GM12864 (cell line): ENCODE data around the gene UBE2J2.

ENCODE experiments used
- DNase-seq: peaks from one replicate; pipeline ENCODE4 v3.0.0-alpha.2; 2011; ENCODE audit warnings: low read depth
- H3K4me3 ChIP-seq: 2 replicates; pipeline ENCODE4 v1.5.1; 2011; ENCODE audit warnings: mild to moderate bottlenecking, low read depth, low read length, control low read depth
- CTCF ChIP-seq: IDR thresholded peaks from 2 replicates; pipeline ENCODE4 v1.5.1; 2011; ENCODE audit warnings: low read depth, mild to moderate bottlenecking, moderate library complexity, low read length, control low read depth, inconsistent platforms; ENCODE audit errors: missing control alignments

The UBE2J2 gene

DNA sequence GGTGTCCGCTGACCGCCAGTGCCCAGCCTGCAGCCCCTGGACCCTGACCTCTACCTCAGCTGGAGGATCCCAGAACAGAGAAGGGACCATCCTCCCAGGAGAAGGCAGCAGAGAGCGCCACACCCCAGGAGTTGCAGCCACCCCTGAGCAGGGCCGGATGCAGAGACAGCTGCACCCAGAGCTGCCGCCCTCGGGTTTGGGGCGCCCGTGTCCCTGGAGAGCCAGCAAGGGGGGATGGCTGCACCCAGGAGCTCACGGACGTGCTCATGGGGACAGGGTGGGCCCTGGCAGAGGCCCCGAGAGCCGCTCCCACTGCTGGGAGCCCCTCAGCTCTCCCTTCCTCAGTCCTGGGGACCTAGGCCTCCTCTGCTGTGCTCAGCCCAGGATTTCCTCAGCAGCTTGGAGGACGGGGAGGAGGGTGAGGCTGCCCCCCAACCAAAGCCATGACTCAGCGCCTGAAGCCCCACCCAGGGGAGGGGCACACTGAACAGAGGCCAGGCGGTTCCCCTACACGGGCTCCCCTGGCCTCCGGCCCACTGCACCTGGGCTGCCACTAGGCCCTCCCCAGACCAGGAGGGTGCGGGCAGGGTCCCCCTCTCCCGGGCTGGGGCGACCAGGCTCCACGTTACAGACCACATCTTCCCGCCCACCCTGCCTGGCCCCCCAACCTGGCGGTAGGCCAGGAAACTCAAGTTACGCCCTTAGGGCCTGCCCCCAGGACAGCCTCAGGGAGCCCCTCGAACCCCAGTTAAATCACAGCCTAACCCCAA is 31.8 kb upstream of the UBE2J2 start:
- H3K4me3 ChIP-seq, result peak overlapping the region; percentile 76
- peak; percentile 16 for TF ChIP-seq CTCF
- DNase-seq, result peak; percentile 33

DNA sequence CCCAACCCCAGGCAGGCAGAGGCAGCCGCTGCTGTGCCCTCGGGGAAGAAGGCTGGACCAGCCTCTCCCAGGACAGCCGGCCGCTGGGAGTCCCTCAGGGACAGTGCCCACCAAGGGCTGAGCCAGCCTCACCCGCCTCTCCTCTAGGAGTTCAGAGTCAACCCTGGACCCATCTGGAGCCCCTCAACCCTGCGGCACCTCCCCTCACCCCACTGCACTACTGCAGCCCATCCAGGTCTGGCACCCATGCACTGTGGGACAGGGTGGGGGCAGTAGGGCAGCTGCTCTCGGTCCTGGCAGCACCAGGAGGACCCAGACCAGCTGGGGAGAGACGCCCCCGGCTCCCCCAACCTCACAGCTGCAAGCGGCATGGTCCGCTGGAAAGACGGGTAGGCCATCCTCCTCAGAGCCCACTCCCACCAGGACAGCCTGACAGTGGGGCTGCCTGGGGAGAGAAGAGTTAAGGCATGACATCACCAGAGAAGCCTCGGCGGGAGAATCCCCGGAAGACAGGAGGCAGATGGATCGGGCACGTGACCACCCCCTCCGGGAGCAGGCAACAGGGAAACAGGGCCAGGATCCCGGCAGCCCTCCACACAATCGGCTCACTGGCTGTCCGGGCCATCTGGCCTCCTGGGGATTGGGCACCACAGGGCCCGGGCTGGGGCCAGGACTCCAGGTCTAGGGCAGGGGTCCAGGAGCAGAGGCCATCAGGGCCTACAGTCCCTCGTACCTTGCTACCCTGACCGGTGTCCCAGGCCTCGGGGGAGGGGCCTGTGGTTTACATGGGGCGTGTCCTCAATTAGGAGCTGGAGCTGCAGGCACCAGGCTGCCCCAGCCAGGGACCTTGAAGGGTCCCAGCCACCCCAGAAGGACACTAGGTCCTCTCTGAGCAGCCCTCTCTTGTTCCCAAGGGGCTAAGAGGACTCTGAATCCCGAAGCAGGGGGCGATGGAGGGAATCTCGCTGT is 31.0 kb upstream of the UBE2J2 start:
- no peak for TF ChIP-seq CTCF
- H3K4me3 ChIP-seq, result peak overlapping the region; percentile 76
- DNase-seq, result no peak

- no peak overlapping the region for H3K4me3 ChIP-seq
- TF ChIP-seq CTCF, result no peak
- DNase-seq, result no peak
Observed at GRCh38 chr1:1303736-1304135, 30.1 kb upstream of the UBE2J2 start.

GRCh38 chr1:1302951-1303509 is 29.4 kb upstream of the UBE2J2 start:
- TF ChIP-seq CTCF, result no peak
- no peak for DNase-seq
- H3K4me3 ChIP-seq, result no peak overlapping the region

- no peak overlapping the region for H3K4me3 ChIP-seq
- TF ChIP-seq CTCF, result peak; percentile 56
- no peak for DNase-seq
Observed at GRCh38 chr1:1302006-1302430, 28.4 kb upstream of the UBE2J2 start.

DNA sequence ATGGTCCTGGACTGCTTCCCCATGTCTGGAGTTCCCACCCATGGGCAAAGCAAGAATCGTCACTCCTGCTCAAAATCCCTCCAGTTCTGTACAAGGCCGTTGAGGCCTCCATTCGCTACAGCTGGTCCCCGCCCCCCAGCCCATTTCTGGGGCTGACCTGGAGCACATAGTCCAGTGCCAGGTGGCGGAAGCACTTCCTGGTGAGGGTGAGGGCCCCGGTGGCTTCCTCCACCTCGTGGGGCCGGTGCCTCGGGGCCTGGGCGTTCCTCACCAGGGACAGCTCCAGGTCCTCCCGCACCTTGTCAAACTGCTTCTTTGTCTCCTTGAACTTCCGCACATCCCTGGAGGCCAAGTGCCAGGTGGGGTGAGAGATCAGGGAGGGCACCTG is 26.7 kb upstream of the UBE2J2 start:
- no peak for TF ChIP-seq CTCF
- no peak overlapping the region for H3K4me3 ChIP-seq
- DNase-seq, result no peak
